ENCODE measurements around the gene TTC6.

Gene TTC6

DNA sequence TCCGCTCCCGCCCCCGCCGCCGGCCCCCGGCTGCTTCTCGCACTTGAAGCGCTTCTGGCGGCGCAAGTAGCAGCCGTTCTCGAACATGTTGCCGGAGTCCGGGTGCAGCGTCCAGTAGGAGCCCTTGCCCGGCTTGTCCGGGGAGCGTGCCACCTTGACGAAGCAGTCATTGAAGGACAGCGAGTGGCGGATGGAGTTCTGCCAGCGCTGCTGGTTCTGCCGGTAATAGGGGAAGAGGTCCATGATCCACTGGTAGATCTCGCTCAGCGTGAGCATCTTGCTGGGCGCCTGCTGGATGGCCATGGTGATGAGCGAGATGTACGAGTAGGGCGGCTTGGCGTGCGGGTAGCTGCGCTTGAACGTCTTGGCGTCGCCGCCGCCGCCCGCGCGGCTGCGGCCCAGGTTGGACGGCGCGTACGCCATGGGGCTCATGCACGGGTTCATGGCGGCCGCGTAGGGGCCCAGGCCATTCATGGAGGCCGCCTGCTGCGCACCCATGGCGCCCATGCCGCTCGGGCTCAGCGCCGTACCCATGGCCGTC lies 3.4 kb upstream of the TTC6 start:
- FAIRE-seq (no peak), DNase-seq (ENCODE audit: insufficient read length) (no peak)
- TF ChIP-seq POLR2A (IDR thresholded peaks at IDR 0.05; ENCODE audit: low read depth, low read length) (no peak), TAF1 (IDR thresholded peaks at IDR 0.05; ENCODE audit: borderline replicate concordance, low read depth, low read length) (no peak), POLR2AphosphoS5 (IDR thresholded peaks at IDR 0.05; ENCODE audit: low read depth, low read length) (no peak)

DNA sequence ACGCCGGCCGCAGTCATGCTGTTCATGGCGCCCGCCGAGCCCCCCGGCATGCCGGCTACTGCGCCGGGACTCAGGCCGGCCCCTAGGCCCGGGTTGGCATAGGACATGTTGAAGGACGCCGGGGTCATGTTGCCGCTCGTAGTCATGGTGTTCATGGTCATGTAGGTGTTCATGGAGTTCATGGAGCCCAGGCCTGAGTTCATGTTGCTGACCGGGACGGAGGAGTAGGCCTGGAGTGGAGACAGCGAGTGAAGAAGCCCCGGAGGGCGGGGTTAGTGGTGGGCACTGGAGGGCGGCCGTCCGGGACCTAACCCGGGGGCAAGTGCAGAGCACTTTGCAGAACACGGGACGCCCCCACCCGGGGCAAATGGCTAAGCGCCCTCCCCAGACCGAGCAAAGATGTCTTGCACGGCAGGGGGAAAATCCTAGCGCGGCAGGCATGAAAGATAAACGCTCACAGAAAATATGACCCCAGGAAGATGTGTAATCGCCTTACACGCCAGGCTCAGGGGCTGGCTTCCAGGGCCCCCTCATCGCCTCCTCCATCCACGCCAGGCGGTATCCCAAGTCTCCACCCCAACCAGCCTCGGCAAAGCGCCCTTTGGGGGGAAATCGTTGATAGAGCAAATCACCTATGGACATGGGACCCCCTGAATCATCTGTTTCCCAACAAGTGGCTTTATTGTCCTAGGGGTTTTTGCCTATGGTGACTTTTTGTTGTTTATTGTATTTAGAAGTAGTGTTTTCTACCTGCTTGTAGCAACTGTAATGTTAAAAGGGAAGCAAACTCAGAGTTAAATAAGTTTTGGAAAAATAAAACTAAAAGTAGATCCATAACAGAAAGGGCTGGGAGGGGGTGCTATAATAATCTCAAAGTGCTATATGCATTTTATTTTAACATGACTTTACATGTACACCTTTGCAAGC lies 2.7 kb upstream of the TTC6 start:
- DNase-seq (ENCODE audit: insufficient read length): no peak
- no peak for FAIRE-seq
- no peak for TF ChIP-seq POLR2AphosphoS5 (IDR thresholded peaks at IDR 0.05; ENCODE audit: low read depth, low read length)
- no peak for TF ChIP-seq POLR2A (IDR thresholded peaks at IDR 0.05; ENCODE audit: low read depth, low read length)
- no peak for TF ChIP-seq TAF1 (IDR thresholded peaks at IDR 0.05; ENCODE audit: borderline replicate concordance, low read depth, low read length)

DNA sequence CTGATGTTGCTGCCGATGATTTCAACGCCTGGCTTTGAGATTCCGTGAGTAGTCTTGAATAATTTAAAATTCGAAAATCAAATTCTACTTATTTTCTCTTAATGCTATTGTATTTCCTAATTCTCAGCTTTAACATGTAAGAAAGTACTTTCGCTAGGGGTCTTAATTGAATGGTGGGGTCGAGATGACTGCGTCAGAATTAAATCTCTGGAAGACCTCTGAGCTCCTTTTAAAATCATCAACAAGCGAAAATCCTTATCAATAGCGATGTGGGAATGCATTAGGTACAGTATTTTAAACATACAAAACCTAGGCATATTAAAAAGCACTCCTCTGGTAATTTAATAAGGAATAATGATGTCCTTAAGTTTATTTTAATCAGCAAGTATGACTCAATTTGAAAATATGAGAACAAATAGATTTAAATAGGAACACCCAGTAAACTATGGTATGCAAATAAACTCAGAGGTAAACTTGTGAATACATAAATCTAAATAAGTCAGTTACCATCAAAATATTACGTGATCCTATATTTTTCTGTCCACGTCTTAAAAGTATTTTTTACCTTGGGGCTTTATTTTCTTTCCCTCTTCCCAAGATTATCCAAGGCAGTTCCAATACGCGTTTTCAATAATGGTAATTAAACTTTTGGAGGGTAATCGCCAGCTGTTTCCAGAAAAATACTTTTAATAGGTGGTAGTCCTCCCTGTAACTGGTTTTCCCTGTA lies 1.8 kb upstream of the TTC6 start:
- TF ChIP-seq TAF1 (IDR thresholded peaks at IDR 0.05; ENCODE audit: borderline replicate concordance, low read depth, low read length) (no peak), POLR2AphosphoS5 (IDR thresholded peaks at IDR 0.05; ENCODE audit: low read depth, low read length) (no peak), POLR2A (IDR thresholded peaks at IDR 0.05; ENCODE audit: low read depth, low read length) (no peak)
- DNase-seq (ENCODE audit: insufficient read length) (no peak), FAIRE-seq (no peak)

DNA sequence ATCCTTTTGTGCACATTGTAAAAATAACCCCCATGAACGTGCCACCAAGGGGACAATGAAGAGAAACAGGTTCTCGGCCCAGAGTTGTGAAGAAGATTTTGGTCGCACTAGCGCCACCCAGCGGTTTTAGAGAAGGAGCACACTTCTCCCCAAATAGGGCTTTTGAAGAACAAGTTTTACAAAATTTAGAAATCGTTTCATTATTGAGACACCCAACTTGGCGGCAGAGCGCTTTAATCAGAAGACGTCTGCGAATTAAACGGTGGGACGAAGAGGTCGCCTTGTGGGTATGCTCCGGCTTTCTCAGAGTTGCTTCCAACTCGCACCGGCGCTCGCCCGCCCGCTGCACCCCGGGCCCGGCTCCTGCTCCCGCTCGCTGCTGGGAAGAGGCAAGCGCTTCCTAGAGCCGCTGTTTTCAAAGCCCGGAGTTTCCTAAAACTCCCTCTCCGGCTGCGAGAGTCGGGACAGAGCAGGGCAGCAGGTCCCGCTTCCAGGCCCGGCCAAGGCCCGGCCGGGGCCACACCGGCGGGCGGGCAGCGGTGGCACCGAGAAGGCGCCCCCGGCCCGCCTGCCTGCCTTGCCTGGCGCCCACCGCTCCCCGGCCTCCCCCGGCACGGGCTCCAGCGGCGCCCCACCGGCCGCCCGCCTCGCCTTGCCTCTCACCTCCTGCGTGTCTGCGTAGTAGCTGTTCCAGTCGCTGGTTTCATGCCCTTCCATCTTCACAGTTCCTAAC lies 1.0 kb upstream of the TTC6 start:
- TF ChIP-seq POLR2A (IDR thresholded peaks at IDR 0.05; ENCODE audit: low read depth, low read length) (no peak), POLR2AphosphoS5 (IDR thresholded peaks at IDR 0.05; ENCODE audit: low read depth, low read length) (no peak), TAF1 (IDR thresholded peaks at IDR 0.05; ENCODE audit: borderline replicate concordance, low read depth, low read length) (no peak)
- no peak for FAIRE-seq
- DNase-seq (ENCODE audit: insufficient read length): no peak

DNA sequence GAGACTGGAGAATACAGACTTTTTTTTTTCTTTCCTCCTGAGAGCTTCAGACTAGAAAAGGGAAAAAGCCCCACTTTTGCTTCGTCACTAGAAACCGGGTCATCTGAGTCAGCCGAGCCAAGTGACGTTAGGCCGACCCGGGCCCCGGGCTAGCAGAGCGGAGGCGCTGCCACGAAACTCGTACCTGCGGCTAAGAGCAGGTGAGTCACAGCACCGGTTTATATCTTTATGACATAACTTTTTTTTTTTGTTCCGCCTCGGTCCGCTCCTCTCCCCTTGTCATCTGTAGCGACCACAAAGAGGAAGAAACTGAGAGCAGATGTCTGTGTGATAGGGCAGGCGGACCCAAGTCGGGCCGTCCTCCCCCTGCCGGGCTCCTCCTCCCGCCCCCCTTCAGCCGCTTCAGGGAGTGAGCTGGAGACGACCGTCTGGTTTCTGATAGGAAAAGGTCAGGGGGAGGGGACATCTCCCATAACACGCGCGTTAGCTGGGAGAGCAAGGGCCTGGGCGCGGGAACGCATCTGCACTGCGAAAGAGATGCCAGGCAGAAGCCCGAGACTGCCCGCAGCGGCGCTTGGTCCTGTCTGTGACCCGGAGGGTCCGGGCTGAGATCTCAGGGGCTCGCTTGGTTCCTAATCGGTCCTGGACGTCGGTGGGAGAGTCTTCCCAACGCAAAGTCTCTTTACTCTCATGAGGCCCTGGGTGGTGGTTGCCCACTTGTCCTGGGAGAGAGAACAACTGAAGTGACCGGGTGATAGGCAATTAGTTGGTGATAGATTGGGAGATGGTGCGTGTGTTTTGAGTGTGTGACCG lies 586 bp downstream of the TTC6 start:
- FAIRE-seq (no peak), DNase-seq (ENCODE audit: insufficient read length) (no peak)
- TF ChIP-seq TAF1 (IDR thresholded peaks at IDR 0.05; ENCODE audit: borderline replicate concordance, low read depth, low read length): no peak
- TF ChIP-seq POLR2AphosphoS5 (IDR thresholded peaks at IDR 0.05; ENCODE audit: low read depth, low read length): no peak
- no peak for TF ChIP-seq POLR2A (IDR thresholded peaks at IDR 0.05; ENCODE audit: low read depth, low read length)

DNA sequence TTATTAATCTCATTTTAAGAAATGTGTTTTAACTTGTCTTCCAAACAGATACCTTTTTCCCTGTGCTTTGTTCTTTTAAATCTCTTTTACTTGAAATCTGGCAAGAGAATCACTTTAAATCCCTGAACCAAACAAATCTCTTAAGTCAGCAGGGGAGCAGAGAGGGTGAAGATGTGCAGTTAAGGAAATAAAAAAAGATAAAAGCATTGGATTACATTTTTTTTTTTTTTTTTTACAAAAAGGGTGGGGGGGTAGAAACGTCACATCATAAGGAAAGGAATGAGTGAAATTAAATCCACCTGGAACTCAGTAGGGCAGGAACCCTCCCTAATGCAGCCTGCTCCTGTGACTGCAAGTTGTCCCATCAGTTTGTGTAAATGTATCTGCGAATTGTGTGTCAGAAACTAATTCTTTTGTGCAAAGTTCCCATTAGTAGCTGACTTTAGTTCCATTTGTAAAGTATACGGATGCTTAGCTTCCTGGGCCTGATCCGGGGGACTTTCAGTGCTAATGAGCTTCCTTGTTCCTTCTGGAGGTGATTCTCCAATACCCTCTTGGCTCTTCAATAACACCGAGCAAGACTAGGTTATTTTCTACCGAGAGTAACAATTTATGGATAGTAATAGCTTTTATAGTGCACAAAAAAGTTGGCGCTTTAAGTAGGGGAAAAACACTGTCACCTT lies 1.5 kb downstream of the TTC6 start:
- no peak for TF ChIP-seq POLR2AphosphoS5 (IDR thresholded peaks at IDR 0.05; ENCODE audit: low read depth, low read length)
- no peak for TF ChIP-seq POLR2A (IDR thresholded peaks at IDR 0.05; ENCODE audit: low read depth, low read length)
- no peak for TF ChIP-seq TAF1 (IDR thresholded peaks at IDR 0.05; ENCODE audit: borderline replicate concordance, low read depth, low read length)
- no peak for DNase-seq (ENCODE audit: insufficient read length)
- FAIRE-seq: no peak

DNA sequence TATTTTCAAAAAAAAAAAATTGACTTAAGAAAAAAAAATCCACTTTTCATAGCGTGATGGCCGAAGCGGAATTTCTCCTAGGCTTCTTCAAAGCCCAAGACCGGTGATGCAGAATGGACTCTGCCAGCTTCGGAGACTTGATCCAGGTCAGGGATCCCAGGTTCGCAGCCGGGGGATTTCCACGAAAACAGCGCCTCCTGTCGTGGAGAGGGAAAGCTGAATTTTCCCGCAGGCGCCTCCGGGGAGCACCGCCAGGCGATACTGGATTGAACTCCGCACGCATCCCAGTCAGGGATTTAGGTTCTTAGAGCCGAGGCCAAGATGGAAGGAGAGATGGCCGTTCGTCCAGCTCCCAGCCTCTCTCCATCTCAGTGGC lies 2.1 kb downstream of the TTC6 start:
- no peak for TF ChIP-seq POLR2AphosphoS5 (IDR thresholded peaks at IDR 0.05; ENCODE audit: low read depth, low read length)
- TF ChIP-seq TAF1 (IDR thresholded peaks at IDR 0.05; ENCODE audit: borderline replicate concordance, low read depth, low read length): no peak
- TF ChIP-seq POLR2A (IDR thresholded peaks at IDR 0.05; ENCODE audit: low read depth, low read length): no peak
- FAIRE-seq: no peak
- DNase-seq (ENCODE audit: insufficient read length): no peak

DNA sequence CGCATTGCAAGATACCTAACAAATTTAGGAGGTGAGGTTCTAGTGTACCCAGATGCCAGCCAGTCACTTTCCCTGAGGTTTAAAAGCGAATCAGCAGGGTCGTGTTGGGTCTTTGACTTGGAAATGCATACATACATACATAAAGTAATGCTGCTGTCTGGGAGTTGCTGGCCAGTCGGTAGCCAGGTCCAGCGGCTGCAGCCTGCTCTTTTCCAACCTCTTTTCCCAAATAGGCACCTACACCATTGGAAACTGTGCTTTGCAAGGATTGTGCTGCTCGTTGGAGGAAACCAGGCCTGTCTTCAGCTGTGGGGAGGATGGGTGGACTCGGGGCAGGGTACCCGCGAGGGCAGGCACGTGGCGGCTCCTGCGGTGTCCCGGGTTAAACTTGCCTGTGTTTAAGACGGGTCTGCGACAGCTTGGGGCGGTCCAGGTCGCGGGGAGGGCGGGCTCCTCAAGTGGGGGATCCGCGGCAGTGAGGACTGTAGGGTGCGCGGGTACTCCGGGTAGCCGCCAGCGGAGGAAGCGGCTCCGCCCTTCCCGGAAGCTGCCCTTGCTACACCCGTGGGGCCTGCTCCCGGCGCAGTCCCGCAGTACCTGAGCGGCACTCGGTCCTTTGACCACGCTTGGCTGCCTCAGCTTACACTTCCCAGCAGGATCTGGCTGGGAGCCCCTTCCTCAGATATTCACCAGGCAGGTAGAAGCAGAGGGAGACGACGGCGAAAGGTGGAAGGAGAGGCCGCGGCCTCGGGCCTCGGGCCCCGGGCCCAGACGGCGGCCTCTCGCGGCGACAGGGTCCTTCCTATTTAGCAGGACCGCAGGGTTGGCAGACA lies 2.7 kb downstream of the TTC6 start:
- FAIRE-seq (no peak), DNase-seq (ENCODE audit: insufficient read length) (no peak)
- TF ChIP-seq TAF1 (IDR thresholded peaks at IDR 0.05; ENCODE audit: borderline replicate concordance, low read depth, low read length) (no peak), POLR2AphosphoS5 (IDR thresholded peaks at IDR 0.05; ENCODE audit: low read depth, low read length) (no peak), POLR2A (IDR thresholded peaks at IDR 0.05; ENCODE audit: low read depth, low read length) (no peak)

DNA sequence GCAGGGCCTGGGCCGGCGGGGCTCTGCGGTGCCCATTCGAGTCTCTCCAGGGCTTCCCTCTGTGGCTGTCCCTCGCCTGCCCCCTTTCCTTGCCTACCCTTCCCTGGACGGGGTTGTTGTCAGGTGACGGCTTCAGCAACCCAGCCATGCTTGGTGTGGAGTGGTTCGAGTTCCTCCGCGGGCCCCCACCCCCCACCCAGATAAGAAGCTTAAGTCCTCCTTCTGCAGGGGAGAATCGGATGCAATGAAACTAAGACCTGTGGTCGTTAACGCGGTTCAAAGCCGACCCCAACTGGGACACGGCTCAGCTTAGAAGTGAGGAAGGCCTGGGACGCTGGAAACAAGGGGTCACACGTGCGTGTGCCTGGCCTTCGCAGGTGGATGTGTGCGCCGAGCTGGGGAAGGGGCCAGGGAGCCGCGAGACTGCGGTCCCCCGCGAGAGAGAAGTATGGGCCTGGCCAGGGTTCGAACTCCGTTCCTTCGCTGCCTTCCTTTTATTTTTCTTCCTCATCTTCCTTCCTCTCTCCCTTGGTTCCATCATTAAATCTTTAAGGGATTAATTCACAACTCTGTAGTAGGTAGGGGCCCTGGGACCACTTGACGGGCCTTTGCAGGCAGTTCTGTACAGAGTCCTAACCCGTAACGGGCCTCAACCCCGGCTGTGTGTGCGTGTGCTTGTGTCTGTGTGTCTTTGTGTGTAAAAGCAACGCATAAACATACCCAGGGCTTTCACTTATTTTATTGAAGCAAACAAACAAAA lies 3.5 kb downstream of the TTC6 start:
- no peak for FAIRE-seq
- TF ChIP-seq POLR2A (IDR thresholded peaks at IDR 0.05; ENCODE audit: low read depth, low read length): no peak
- no peak for TF ChIP-seq POLR2AphosphoS5 (IDR thresholded peaks at IDR 0.05; ENCODE audit: low read depth, low read length)
- no peak for TF ChIP-seq TAF1 (IDR thresholded peaks at IDR 0.05; ENCODE audit: borderline replicate concordance, low read depth, low read length)
- DNase-seq (ENCODE audit: insufficient read length): no peak

All from GM12892 (cell line).